Breast epithelium (tissue), 4 donors: ENCODE measurements around the gene SMYD2. TPM values are rescaled to one million over a fixed set of nuclear protein-coding genes. Genes with fewer than 3 reads are reported as not detected.

Experiments used
- DNase-seq, 2 donors: peaks; one replicate each; pipeline ENCODE4 v3.0.0-alpha.2; 2019; ENCODE audit warnings: low spot score in 2 of 2
- H3K27ac ChIP-seq, 2 donors: fragments of 200-600 bp; sonication (generic) in 1 of 2; one replicate each; pipeline ENCODE4 v1.5.1; 2016 to 2019; ENCODE audit warnings: mild to moderate bottlenecking in 1 of 2
- H3K27me3 ChIP-seq, 2 donors: fragments of 200-600 bp; sonication (generic) in 1 of 2; one replicate each; pipeline versions ENCODE4 v1.5.1 to v1.6.0; 2017 to 2019; ENCODE audit warnings: control low read depth in 1 of 2, mild to moderate bottlenecking in 1 of 2
- H3K36me3 ChIP-seq: fragments of 200-600 bp; one replicate; pipeline ENCODE4 v1.5.1; 2019
- H3K4me1 ChIP-seq, 2 donors: fragments of 200-600 bp; sonication (generic); one replicate each; pipeline ENCODE4 v1.5.1; 2016 to 2019; ENCODE audit warnings: control low read depth in 1 of 2
- H3K4me3 ChIP-seq, 3 donors: fragments of 200-600 bp; sonication (generic); 1 replicate in 2 of 3; 2 replicates in 1 of 3; pipeline ENCODE4 v1.5.1; 2016 to 2019; ENCODE audit warnings: mild to moderate bottlenecking in 3 of 3, moderate library complexity in 2 of 3
- H3K9me3 ChIP-seq, 2 donors: fragments of 200-600 bp; sonication (generic) in 1 of 2; one replicate each; pipeline ENCODE4 v1.5.1; 2016 to 2019; ENCODE audit warnings: control low read depth in 1 of 2
- POLR2A ChIP-seq: fragments of 450-650 bp; IDR thresholded peaks from one replicate; pipeline ENCODE4 v1.6.1; 2016; ENCODE audit warnings: antibody characterized with exemption, mild to moderate bottlenecking, moderate library complexity
- POLR2AphosphoS5 ChIP-seq, 3 donors: sonication (generic); formaldehyde crosslinking; IDR thresholded peaks; one replicate each; pipeline ENCODE4 v1.6.1; 2017; ENCODE audit warnings: antibody characterized with exemption in 3 of 3
- intact Hi-C: fragments of 100-400 bp; cut with DNase I; formaldehyde crosslinking; loops from one replicate; pipeline ENCODE4 v1.15.1; 2023; ENCODE audit warnings: low total_unique reads
- total RNA-seq, 3 donors: library from RNA; depleted of rRNA; stranded (reverse); fragments of >200 nt; gene quantifications; one replicate each; pipeline ENCODE4 v1.1.0, GENCODE V29; 2016
- TF ChIP-seq, protein P1 (sequence below), 3 donors: fragments of 450-650 bp; IDR thresholded peaks; one replicate each; pipeline ENCODE4 v1.5.1; 2016 to 2017; ENCODE audit warnings: antibody characterized with exemption in 3 of 3, mild to moderate bottlenecking in 3 of 3, moderate library complexity in 3 of 3

SMYD2 gene
- total RNA-seq, 3 donors from 2014 or later = 30.9 to 37.3 (median 37.0) TPM

GRCh38 chr1:214335567-214335966 is 54.6 kb downstream of the SMYD2 start:
- no peaks in the 10 kb centered on the region for H3K9me3 ChIP-seq
- no peaks in the 10 kb centered on the region for H3K4me1 ChIP-seq
- no peaks in the 10 kb centered on the region for H3K36me3 ChIP-seq
- TF ChIP-seq, protein P1, sequence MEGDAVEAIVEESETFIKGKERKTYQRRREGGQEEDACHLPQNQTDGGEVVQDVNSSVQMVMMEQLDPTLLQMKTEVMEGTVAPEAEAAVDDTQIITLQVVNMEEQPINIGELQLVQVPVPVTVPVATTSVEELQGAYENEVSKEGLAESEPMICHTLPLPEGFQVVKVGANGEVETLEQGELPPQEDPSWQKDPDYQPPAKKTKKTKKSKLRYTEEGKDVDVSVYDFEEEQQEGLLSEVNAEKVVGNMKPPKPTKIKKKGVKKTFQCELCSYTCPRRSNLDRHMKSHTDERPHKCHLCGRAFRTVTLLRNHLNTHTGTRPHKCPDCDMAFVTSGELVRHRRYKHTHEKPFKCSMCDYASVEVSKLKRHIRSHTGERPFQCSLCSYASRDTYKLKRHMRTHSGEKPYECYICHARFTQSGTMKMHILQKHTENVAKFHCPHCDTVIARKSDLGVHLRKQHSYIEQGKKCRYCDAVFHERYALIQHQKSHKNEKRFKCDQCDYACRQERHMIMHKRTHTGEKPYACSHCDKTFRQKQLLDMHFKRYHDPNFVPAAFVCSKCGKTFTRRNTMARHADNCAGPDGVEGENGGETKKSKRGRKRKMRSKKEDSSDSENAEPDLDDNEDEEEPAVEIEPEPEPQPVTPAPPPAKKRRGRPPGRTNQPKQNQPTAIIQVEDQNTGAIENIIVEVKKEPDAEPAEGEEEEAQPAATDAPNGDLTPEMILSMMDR (IDR thresholded peaks at IDR 0.05) = no peak
- H3K27ac ChIP-seq = no peak overlapping the region
- intact Hi-C loops = no loop called here
- H3K27me3 ChIP-seq = no peaks in the 10 kb centered on the region
- H3K4me3 ChIP-seq = no peak overlapping the region
- no peak for DNase-seq

GRCh38 chr1:214337015-214337414 is 56.1 kb downstream of the SMYD2 start:
- H3K4me3 ChIP-seq = no peak overlapping the region
- no peaks in the 10 kb centered on the region for H3K9me3 ChIP-seq
- no peaks in the 10 kb centered on the region for H3K27me3 ChIP-seq
- intact Hi-C loops = no loop called here
- no peaks in the 10 kb centered on the region for H3K4me1 ChIP-seq
- no peaks in the 10 kb centered on the region for H3K36me3 ChIP-seq
- no peak for DNase-seq
- TF ChIP-seq, protein P1 (IDR thresholded peaks at IDR 0.05) = no peak
- TF ChIP-seq POLR2AphosphoS5 (IDR thresholded peaks at IDR 0.05) (no peak), POLR2A (no peak)
- peak overlapping the region; percentile 11 to 72 for H3K27ac ChIP-seq

GRCh38 chr1:214337511-214337910 is 56.6 kb downstream of the SMYD2 start:
- TF ChIP-seq POLR2AphosphoS5 (IDR thresholded peaks at IDR 0.05) = no peak
- TF ChIP-seq, protein P1 (IDR thresholded peaks at IDR 0.05) = no peak
- TF ChIP-seq POLR2A = no peak
- Histone ChIP-seq H3K9me3 (no peaks in the 10 kb centered on the region), H3K27me3 (no peaks in the 10 kb centered on the region), H3K27ac (peak overlapping the region; percentile 11 to 72), H3K4me3 (no peak overlapping the region), H3K36me3 (no peaks in the 10 kb centered on the region), H3K4me1 (no peaks in the 10 kb centered on the region)
- DNase-seq = peak in 1 of 2 donors; percentile 40
- intact Hi-C loops = no loop called here

GRCh38 chr1:214338212-214338611 is 57.3 kb downstream of the SMYD2 start:
- no peaks in the 10 kb centered on the region for H3K27me3 ChIP-seq
- H3K4me3 ChIP-seq = no peak overlapping the region
- intact Hi-C loops = no loop called here
- TF ChIP-seq POLR2AphosphoS5 (IDR thresholded peaks at IDR 0.05) (no peak), POLR2A (no peak)
- TF ChIP-seq, protein P1 (IDR thresholded peaks at IDR 0.05) = no peak
- H3K36me3 ChIP-seq = no peaks in the 10 kb centered on the region
- H3K27ac ChIP-seq = peak overlapping the region in 1 of 2 donors; percentile 72
- no peak for DNase-seq
- H3K4me1 ChIP-seq = no peaks in the 10 kb centered on the region
- no peaks in the 10 kb centered on the region for H3K9me3 ChIP-seq

GRCh38 chr1:214341459-214341858 is 60.5 kb downstream of the SMYD2 start:
- H3K36me3 ChIP-seq = no peaks in the 10 kb centered on the region
- intact Hi-C loops = no loop called here

More at GRCh38 chr1:214341459-214341858, 60.5 kb downstream of the SMYD2 start:
- no peaks in the 10 kb centered on the region for H3K4me1 ChIP-seq
- H3K27me3 ChIP-seq = no peaks in the 10 kb centered on the region
- no peak overlapping the region for H3K27ac ChIP-seq
- TF ChIP-seq, protein P1 (IDR thresholded peaks at IDR 0.05) = no peak
- TF ChIP-seq POLR2AphosphoS5 (IDR thresholded peaks at IDR 0.05) (no peak), POLR2A (no peak)
- no peak for DNase-seq
- H3K9me3 ChIP-seq = peaks cover 0 to 5% of the 10 kb centered on the region in 2 donors
- no peak overlapping the region for H3K4me3 ChIP-seq
